Stimulated activated CD4-positive, alpha-beta T cell treated with anti-CD3 and anti-CD28 coated beads, Interleukin-12 subunit alpha, Interleukin-12 subunit beta, amount 100 ng/mL, for 24 hours (primary cell): ENCODE data around the gene MEGF10.

ENCODE experiments used
- DNase-seq, 2 experiments: peaks; one replicate each; pipeline ENCODE4 v3.0.0-alpha.2; 2020; ENCODE audit warnings: low read depth in 2 of 2

MEGF10 gene

GRCh38 chr5:127326976-127327755 lies 36.6 kb downstream of the MEGF10 start:
- DNase-seq = no peak

DNA sequence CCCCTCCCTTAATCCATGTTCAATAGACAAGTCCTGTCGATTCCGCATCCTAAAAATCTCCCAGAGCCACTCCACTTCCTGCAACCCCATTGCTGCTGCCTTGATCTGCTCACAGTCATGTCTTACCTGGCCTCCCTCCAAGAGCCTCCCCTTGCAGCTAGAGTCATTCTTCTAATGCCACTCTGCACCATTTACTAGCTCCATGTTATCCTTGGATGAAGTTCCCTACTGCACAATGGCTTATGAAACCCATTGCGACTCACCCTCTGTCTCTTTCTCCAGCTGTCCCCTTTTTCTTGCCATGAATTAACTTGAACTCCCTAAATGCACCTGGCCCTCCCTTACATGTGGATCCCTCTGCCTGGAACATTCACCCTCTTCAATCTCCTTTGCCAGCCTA lies 39.5 kb downstream of the MEGF10 start:
- DNase-seq = no peak

DNA sequence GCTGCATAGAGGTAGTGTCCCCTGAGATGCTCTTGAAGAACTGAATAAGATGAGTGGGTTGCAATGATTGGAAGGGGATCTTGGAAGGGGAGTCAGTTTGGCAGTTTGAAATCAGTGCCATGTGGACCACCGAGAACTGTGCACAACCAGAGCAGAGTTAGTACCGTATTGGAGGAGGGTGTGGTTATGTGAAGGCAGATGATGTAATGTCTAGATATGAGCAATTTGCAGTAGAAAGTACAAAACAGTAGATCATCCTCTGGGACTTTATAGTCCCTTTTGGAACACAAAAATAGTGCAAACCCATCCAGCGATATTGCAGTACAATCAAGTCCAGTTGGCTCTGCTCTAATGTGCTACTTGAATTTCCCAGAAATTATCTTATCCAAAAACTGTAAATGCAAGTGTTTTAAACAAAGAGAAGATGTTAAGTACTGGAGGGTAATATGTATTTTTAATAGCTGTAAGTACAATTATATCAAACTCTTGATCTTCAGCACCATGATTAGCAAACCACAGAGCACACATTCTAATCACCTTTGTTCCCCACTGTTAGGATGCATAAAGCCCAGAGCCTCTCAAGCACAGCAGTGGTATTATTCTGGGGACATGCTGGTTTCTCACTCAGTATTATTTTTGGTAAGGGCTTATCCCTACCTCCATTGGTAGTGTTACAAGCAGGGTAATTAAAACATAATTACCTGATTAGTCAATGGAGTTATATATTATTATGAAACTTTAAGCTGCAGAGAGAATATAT lies 41.5 kb downstream of the MEGF10 start:
- no peak for DNase-seq

DNA sequence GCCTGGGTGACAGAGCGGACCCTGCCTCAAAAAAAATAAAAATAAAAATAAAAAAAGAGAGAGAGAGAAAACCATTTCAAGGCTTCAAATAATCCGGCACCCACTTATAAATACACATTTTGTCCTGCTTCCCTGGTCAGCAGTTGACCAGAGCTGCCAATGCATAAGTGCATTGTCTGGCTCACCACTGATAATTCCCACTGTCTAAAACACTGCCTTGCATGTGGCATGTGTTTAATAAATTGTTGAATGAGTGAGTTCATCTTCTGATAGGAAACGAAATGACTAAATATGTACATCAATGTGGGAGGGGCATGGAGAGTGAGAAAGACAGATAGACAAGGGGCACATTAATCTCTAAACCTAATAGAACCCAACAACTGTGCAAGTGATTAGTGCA lies 42.9 kb downstream of the MEGF10 start:
- DNase-seq = no peak

DNA sequence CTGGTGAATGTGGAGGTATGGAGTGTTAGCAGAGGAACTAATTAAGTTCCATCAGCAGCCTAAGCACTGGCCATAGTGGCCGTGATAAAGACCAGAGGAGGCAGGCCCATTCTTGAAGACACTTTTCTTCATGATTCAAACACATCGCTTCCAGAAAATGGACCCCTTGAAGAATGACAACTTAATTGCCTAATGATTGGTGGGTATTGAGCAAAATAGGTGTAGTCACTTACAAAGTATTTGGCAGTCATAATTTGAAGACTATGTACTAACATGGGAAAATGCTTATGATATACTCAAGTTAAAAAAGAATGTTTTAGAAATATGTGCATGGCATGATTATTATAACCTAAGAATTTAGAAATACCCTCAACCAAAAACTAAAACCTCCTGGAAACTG lies 44.8 kb downstream of the MEGF10 start:
- DNase-seq = no peak

DNA sequence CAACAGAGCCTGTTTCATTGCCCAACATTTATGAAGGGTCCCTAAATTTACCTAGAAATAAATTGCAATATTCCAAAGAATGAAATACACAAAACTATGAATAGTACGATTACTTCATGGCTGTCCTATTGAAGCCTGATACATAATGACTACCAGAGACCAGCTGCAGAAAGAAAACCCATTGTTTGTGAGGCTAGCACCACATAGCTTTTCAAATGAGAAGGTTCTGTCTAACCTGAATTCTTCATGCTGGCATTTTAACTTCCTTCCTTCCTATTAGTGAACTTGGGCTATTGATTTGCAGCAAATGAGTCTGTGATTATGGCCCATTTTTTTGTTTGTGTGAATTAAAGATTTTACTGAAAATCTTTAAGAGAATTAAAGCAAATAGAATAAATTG lies 47.3 kb downstream of the MEGF10 start:
- no peak for DNase-seq

DNA sequence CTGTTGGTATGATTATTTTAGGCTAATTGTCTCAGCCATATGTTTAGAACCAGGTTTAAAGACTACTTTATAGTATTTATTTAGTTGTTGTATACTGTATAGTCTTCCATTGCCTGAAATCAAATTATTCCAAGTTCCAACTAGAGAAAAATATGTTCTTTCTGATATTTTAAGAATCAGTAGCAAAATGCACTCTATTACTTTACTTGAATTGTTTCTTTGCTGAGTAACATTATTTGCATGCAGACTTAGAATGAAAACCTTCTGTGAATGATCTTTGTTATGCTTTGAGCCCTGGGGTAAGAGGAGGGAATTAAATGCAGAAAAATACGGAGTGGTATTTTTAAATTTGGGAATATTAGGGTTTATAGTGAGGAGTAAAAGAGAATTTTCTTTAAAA lies 47.9 kb downstream of the MEGF10 start:
- DNase-seq = no peak

- no peak for DNase-seq
Measured at GRCh38 chr5:127340606-127341005, 50.0 kb downstream of the MEGF10 start.

DNA sequence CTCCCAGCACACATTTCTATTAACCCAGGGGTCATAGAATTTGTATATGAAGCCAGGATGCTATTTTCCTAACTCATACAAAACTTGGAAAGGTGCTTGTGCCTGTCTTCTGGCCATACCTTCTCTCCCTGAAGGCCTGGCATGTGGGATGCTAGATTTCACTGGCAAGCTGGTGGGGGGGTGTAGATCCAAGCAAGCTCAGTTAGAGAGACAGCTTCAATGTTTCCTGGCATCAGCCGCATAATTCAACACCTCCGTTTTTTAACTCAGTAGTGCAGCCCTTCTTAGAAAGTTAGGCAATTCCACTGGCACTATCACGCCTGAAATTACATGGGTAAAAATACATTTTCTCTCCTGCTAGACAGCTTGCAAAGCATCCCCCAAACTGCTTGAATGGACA lies 51.8 kb downstream of the MEGF10 start:
- DNase-seq = no peak

- DNase-seq = no peak
Measured at GRCh38 chr5:127343313-127343712, 52.7 kb downstream of the MEGF10 start.

DNA sequence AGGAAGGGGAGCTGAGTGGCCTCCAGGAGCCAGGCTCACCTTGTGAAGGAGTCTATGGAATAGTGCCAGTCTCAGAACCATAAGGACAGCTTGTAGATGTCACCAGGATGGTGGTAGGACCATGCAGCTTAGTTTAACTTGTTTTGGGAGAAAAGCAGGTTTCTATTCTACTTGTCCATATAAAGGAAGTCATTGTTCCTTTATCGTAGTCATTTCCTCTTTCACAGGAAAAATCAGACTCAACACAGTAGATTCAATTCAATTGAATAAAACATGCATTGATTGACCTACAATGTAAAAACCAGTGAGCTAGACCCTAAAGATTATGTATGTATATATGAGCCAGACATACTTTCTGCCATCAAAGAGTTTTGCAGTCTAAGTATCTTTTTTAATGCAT lies 53.3 kb downstream of the MEGF10 start:
- no peak for DNase-seq

GRCh38 chr5:127344931-127345330 lies 54.3 kb downstream of the MEGF10 start:
- no peak for DNase-seq

GRCh38 chr5:127351418-127351817 lies 60.8 kb downstream of the MEGF10 start:
- no peak for DNase-seq

DNA sequence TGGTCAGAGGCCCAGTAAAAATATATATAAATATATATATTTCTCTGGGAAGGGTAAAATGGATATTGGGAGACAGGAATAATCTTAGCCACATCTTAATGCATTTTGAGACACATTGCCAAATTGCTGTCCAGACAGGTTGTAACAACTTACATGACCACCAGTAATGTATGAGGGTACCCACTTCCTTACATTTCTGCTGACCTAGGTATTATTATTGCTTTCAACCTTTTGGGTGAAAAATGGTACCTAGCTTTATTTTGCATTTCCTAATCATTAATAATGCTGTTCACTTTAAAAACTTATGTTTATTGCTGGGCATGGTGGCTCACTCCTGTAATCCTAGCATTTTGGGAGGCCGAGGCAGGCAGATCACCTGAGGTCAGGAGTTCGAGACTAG lies 61.5 kb downstream of the MEGF10 start:
- no peak for DNase-seq

- DNase-seq = no peak
Measured at GRCh38 chr5:127353327-127353726, 62.7 kb downstream of the MEGF10 start.

- no peak for DNase-seq
Measured at GRCh38 chr5:127353796-127354195, 63.2 kb downstream of the MEGF10 start.

GRCh38 chr5:127355337-127355736 lies 64.7 kb downstream of the MEGF10 start:
- no peak for DNase-seq

- no peak for DNase-seq
Measured at GRCh38 chr5:127358284-127358683, 67.7 kb downstream of the MEGF10 start.

DNA sequence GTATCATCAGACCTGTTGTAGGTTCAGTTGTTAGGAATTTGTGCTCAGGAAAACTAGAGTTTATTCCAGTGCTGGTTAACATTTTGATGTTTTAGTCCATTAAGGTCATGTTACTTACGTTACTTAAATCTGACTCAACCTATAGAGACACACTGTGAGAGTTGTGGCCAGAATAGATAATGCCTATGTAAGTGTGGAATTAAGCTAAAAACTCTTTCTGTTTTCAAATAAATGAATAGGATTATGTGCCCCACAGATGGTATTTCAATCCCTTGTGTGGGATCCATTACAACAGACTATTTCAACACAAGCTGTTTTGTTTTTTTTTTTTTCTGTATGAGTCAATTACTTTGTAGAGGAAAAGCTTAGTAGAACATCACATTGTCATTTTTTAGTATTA lies 68.1 kb downstream of the MEGF10 start:
- DNase-seq = no peak

DNA sequence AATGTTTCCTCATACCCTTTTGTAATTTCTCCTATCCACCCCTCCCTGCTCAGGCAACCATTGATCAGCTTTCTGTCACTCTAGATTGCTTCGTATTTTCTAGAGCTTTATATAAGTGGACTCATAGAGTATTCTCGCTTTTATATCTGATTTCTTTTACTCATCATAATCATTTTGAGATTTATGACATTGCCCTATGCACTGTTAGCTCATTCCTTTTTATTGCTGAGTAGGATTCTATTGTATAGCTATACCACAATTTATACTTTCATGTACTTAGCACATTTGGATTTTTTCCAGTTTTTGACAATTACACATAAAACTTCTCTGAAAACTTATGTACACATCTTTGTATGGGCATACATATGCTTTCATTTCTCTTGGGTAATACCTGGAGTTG lies 68.9 kb downstream of the MEGF10 start:
- no peak for DNase-seq

GRCh38 chr5:127363403-127363802 lies 72.8 kb downstream of the MEGF10 start:
- no peak for DNase-seq

DNA sequence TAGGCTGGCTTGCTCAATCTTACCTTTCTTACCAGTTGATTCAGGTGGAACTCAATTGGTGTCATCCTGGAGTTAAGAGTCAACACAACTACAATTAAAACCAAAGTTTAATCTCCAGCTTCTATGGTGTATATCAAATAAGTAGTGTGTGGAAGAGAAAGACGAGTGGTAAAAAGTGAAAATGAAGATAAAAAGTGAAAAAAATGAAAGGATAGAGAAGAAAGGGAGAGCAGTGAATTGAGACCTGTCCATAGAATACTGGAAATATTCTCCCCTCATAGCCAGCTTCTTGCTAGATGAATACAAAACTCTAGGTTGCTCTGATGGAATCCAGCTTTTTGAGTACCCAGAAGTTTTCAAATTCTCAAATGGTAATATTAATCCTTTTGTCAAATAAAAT lies 76.4 kb downstream of the MEGF10 start:
- no peak for DNase-seq

GRCh38 chr5:127367946-127368465 lies 77.4 kb downstream of the MEGF10 start:
- no peak for DNase-seq
